SHP77 treated with DMSO at 0.1 percent for 48 hours (cell line): ENCODE data around the gene SLC38A1.
"Not testable (repeated sequence)": the region's sequence is repeated elsewhere in the genome, so short reads cannot be mapped to it uniquely, and the experiment has no call there.

Experiments
- DNase-seq: peaks from one replicate; lab custom pipeline; 2025; lab: John Stamatoyannopoulos, UW

SLC38A1 gene

GRCh38 chr12:46264057-46264456 lies 4.8 kb downstream of the SLC38A1 start:
- no peak for DNase-seq

- DNase-seq: no peak
Measured at GRCh38 chr12:46263140-46264016, 5.5 kb downstream of the SLC38A1 start.

GRCh38 chr12:46261646-46262045 lies 7.2 kb downstream of the SLC38A1 start:
- no peak for DNase-seq

- no peak for DNase-seq
Measured at GRCh38 chr12:46260913-46261476, 7.8 kb downstream of the SLC38A1 start.

- no peak for DNase-seq
Measured at GRCh38 chr12:46260124-46260912, 8.5 kb downstream of the SLC38A1 start.

- DNase-seq: no peak
Measured at GRCh38 chr12:46259713-46260112, 9.1 kb downstream of the SLC38A1 start.

- DNase-seq: no peak
Measured at GRCh38 chr12:46259071-46259470, 9.8 kb downstream of the SLC38A1 start.

- no peak for DNase-seq
Measured at GRCh38 chr12:46258129-46258528, 10.7 kb downstream of the SLC38A1 start.

GRCh38 chr12:46256942-46257341 lies 11.9 kb downstream of the SLC38A1 start:
- no peak for DNase-seq

GRCh38 chr12:46253544-46254162 lies 15.2 kb downstream of the SLC38A1 start:
- no peak for DNase-seq

GRCh38 chr12:46251994-46252393 lies 16.8 kb downstream of the SLC38A1 start:
- DNase-seq: not testable (repeated sequence)

GRCh38 chr12:46249960-46250359 lies 18.9 kb downstream of the SLC38A1 start:
- DNase-seq: not testable (repeated sequence)

- DNase-seq: no peak
Measured at GRCh38 chr12:46246021-46246700, 22.7 kb downstream of the SLC38A1 start.

GRCh38 chr12:46244997-46245396 lies 23.8 kb downstream of the SLC38A1 start:
- no peak for DNase-seq

GRCh38 chr12:46244273-46244915 lies 24.4 kb downstream of the SLC38A1 start:
- no peak for DNase-seq

GRCh38 chr12:46242569-46242968 lies 26.3 kb downstream of the SLC38A1 start:
- no peak for DNase-seq

GRCh38 chr12:46240436-46240835 lies 28.4 kb downstream of the SLC38A1 start:
- DNase-seq: no peak

GRCh38 chr12:46238821-46239220 lies 30.0 kb downstream of the SLC38A1 start:
- no peak for DNase-seq

- no peak for DNase-seq
Measured at GRCh38 chr12:46237371-46238045, 31.3 kb downstream of the SLC38A1 start.

- no peak for DNase-seq
Measured at GRCh38 chr12:46234000-46234399, 34.8 kb downstream of the SLC38A1 start.

- DNase-seq: no peak
Measured at GRCh38 chr12:46233423-46233822, 35.4 kb downstream of the SLC38A1 start.
